Ovary (tissue), 3 donors: ENCODE data around the gene KCNMB2.

ENCODE experiments used
- EP300 ChIP-seq: sonication (generic); formaldehyde crosslinking; IDR thresholded peaks from one replicate; pipeline ENCODE4 v1.6.1; 2017; ENCODE audit warnings: antibody characterized with exemption
- POLR2A ChIP-seq: fragments of 450-650 bp; IDR thresholded peaks from one replicate; pipeline ENCODE4 v1.6.1; 2017; ENCODE audit warnings: antibody characterized with exemption, mild to moderate bottlenecking, moderate library complexity
- TF ChIP-seq, protein P1 (sequence below), 3 donors: fragments of 450-650 bp in 2 of 3; fragments of 200-600 bp in 1 of 3; IDR thresholded peaks; one replicate each; pipeline versions ENCODE4 v1.5.1 to v1.8.0; 2016 to 2022; ENCODE audit warnings: antibody characterized with exemption in 3 of 3, mild to moderate bottlenecking in 1 of 3
- donor health status: DM: no; HTN: no; CAD: no.

DNA sequence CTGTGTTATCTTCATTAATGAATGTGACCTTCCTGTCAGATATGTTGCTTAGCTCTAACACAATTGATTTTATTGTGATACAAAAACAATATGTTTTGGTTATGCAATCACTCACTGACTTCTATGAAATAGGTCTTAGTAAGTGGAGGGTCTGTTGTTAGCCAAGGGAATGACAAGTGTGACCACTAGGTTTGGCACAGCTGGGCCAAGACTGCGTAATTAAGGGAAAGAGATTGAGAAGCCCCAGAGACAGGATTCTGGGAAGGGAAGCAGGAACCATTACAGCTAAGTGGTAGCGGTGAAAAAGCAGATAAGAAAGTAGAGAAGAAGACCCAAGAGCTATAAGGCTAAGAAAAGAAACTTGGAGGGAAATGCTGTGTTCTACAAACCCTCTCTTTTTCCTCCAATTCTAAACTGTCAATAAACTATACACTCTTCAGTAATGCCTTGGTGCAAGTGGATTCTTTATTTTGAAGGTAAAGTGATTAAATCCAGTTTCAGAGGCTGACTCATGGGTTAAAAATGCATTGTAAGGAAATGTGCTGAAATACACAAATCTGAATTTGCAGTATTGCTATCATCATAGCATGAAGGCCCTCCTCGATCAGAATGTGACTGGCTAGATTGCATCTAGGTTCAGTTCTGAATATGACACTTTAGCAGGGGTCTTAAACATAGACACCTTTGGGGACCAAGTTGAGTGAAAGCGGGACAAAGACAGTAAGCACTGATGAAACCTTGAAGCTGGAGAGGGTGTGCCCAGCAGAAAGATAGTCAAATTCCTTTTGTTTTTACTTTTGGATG, 26.1 kb downstream of the KCNMB2 start:
- TF ChIP-seq, protein P1, sequence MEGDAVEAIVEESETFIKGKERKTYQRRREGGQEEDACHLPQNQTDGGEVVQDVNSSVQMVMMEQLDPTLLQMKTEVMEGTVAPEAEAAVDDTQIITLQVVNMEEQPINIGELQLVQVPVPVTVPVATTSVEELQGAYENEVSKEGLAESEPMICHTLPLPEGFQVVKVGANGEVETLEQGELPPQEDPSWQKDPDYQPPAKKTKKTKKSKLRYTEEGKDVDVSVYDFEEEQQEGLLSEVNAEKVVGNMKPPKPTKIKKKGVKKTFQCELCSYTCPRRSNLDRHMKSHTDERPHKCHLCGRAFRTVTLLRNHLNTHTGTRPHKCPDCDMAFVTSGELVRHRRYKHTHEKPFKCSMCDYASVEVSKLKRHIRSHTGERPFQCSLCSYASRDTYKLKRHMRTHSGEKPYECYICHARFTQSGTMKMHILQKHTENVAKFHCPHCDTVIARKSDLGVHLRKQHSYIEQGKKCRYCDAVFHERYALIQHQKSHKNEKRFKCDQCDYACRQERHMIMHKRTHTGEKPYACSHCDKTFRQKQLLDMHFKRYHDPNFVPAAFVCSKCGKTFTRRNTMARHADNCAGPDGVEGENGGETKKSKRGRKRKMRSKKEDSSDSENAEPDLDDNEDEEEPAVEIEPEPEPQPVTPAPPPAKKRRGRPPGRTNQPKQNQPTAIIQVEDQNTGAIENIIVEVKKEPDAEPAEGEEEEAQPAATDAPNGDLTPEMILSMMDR (IDR thresholded peaks at IDR 0.05) = no peak
- TF ChIP-seq EP300 (no peak), POLR2A (no peak)
